ENCODE results near the gene GRB10.

Gene GRB10

GRCh38 chr7:50629238-50629901 is 153.3 kb downstream of the GRB10 start:
- no peak for DNase-seq

- DNase-seq, result no peak
Measured at GRCh38 chr7:50628434-50629084, 154.1 kb downstream of the GRB10 start.

GRCh38 chr7:50627824-50628361 is 154.8 kb downstream of the GRB10 start:
- DNase-seq, result no peak

GRCh38 chr7:50626286-50626685 is 156.4 kb downstream of the GRB10 start:
- no peak for DNase-seq

- no peak for DNase-seq
Measured at GRCh38 chr7:50625360-50625759, 157.3 kb downstream of the GRB10 start.

GRCh38 chr7:50622821-50623220 is 159.9 kb downstream of the GRB10 start:
- no peak for DNase-seq

- DNase-seq, result no peak
Measured at GRCh38 chr7:50621973-50622490, 160.7 kb downstream of the GRB10 start.

- DNase-seq, result no peak
Measured at GRCh38 chr7:50621206-50621605, 161.5 kb downstream of the GRB10 start.

- DNase-seq, result no peak
Measured at GRCh38 chr7:50620433-50620832, 162.3 kb downstream of the GRB10 start.

- no peak for DNase-seq
Measured at GRCh38 chr7:50619684-50620083, 163.0 kb downstream of the GRB10 start.

GRCh38 chr7:50618281-50618680 is 164.4 kb downstream of the GRB10 start:
- no peak for DNase-seq

GRCh38 chr7:50615519-50616080 is 167.1 kb downstream of the GRB10 start:
- DNase-seq, result no peak

GRCh38 chr7:50614721-50615518 is 167.8 kb downstream of the GRB10 start:
- DNase-seq, result no peak

GRCh38 chr7:50613473-50613872 is 169.2 kb downstream of the GRB10 start:
- DNase-seq, result no peak

- no peak for DNase-seq
Measured at GRCh38 chr7:50612704-50613103, 170.0 kb downstream of the GRB10 start.

GRCh38 chr7:50610521-50611277 is 172.0 kb downstream of the GRB10 start:
- no peak for DNase-seq

GRCh38 chr7:50608196-50608906 is 174.3 kb downstream of the GRB10 start:
- DNase-seq, result no peak

GRCh38 chr7:50607524-50608125 is 175.1 kb downstream of the GRB10 start:
- DNase-seq, result no peak

- no peak for DNase-seq
Measured at GRCh38 chr7:50605059-50605458, 177.6 kb downstream of the GRB10 start.

GRCh38 chr7:50603287-50603686 is 179.4 kb downstream of the GRB10 start:
- no peak for DNase-seq

GRCh38 chr7:50599385-50599784 is 183.3 kb downstream of the GRB10 start:
- no peak for DNase-seq
